ENCODE data around the gene DENND4C.
"Not testable (repeated sequence)": the region's sequence is repeated elsewhere in the genome, so short reads cannot be mapped to it uniquely, and the experiment has no call there.

Gene DENND4C

DNA sequence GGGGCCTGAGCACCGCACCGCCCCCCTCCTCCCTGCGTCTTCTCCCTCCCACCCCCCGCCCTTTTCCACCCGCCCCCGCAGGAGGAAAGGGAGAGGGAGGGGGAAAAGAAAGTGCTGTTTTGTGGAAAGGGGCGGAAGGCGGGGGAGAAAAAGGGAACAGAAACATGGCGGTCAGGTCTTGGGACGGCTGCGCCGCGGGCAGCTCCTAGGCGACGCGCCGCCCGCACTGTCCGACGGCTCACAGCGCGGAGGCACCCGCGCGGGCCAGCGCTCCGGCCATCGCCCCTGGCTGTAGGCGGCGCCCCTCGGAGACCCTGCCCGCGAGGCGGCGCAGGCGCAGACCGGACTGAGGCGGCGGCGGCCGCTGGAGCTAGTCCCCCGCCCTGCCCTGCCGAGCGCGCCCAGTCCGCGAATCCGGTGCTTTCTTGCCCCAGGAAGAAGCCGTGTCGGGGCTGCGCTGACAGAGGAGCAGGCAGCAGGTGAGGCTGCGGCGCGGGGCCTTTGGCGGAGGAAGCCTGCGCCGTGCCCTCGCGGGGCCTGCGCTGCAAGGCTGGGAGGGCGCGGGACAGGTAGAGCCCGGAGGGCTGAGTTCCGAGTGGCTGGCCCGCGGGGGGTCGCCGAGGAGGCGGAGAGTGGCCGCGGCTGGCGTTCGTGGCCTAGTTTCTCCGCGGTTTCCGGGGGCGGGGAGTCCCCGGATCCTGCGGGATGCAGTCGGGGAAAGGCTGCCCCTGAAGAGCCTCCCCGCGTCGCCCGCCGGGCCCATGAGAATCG lies at the start of gene DENND4C:
Gene DENND4C, plus strand, starts transcription at position 339 of the 771 bp plus-strand sequence. CDS start 45,482 bp downstream, outside the sequence.
- DNase-seq (ENCODE audit: low read depth), result peak; percentile 83

DNA sequence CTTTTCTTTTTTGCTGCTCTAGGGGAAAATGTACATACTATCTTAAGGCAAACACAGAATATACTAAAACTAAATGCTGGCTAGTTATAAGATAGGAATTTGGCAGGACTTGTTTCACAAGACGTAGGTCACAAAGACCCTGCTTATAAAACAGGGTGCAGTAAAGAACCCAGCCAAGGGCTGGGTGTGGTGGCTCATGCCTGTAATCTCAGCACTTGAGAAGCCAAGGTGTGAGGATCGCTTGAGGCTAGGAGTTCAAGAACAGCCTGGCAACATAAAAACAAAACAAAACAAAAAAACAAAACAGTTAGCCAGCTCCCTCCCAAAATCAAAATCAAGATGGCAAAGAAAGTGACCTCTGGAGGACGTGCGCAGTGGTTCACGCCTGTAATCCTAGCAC lies 49.5 kb upstream of the DENND4C start:
- no peak for DNase-seq (ENCODE audit: low read depth)

DNA sequence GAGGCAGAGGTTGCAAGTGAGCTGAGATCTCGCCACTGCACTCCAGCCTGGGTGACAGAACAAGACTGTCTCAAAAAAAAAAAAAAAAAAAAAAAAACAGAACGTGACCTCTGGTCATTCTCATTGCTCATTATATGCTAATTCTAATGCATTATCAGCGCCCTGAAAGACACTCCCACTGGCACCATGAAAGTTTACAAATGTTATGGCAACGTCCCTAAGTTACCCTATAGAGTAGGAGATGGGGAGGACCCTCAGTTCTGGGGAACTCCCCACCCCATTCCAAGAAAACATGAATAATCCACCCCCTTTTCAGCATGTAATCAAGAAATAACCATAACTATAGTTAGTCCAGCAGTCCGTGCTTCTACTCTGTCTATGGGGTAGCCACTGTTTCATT lies 48.9 kb upstream of the DENND4C start:
- DNase-seq (ENCODE audit: low read depth), result no peak

DNA sequence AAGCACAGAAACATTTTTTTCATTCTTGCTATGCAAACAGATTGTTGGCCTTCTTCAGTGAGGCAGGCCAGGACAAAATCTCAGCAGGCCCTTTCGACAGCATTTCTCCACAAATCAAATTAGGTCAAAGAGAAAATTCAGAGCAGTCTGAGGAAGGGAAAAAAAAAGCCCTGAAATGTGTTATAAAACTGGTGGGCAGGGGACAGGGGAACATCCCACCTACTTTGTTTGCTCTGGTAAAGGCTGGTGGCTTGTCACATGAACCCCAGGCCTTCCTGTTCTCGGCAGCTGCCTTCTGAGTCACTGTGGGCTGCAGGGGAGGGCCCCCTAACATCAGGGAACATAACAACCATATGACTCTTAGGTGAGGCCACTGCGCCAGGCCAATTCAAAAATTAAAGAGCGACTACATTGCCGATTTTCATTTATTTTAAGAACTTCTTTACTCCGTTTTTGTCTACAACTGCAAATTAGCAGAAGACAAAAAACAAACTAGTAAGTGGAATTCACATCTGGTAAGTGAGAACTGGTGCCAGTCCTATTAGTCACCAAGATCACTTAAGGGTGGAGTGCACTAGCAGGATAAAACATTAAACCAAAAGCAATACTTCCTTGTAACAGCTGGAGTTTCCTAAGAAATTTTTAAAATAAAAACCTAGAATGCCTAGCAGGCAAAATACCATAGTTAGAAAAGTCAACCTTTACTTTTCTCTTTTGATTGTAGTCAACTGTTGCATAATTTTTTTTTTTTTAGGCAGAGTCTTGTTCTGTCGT lies 46.2 kb upstream of the DENND4C start:
- peak; percentile 78 for DNase-seq (ENCODE audit: low read depth)

DNA sequence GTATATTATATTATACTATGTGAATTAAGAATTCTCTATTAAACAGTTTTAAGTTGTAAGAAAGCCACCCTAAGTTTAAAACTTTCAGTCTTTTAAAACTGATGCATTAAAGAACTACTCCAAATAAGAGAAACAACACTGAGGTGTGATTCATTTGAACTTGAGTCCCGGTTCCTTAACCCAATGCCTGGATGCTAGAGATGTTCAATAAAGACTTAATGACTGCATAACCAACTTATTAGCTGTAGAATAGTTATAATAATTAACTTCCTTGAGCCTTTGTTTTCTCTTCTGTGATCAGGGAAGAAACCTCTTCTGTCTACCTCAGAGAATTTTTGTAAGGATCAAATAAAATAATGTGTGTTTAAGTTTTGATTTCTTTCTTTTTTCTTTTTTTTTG lies 45.3 kb upstream of the DENND4C start:
- DNase-seq (ENCODE audit: low read depth), result no peak

DNA sequence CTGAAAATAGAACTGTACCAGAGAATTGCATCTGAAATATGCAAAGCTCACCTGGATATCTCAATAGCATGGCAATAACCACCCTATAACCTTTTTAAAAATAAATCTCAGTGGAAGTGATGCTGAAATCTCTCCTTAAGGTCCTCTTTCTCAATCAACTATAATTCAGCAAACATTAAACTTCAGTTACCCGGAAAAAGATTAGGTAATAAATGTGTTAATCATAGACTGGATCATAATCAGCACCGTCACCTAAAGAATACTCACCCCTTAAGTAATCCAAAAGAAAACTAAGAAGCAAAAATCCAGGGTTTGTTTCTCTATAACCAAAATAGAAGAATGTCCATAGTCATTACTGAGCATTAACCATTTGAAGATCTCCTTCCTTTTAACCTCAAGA lies 44.3 kb upstream of the DENND4C start:
- peak; percentile 34 for DNase-seq (ENCODE audit: low read depth)

DNA sequence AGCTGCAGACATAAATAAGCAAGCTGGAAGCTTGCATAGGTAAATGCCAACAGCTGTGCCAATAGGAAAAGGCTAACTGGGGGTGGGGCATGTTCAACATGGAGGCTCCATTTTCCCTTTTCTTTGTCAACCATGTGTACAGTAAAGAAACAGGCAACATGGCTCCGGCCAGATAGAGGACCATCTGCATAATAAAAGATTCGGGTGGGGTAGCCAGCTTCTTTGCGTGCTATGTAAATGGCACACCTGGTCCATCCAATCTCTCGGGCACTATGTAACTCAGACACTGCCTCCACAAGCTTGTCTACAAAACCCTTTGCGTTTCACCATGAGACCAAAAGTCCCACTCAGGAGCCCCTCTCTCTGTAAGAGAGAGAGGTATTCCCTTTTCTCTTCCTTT lies 41.7 kb upstream of the DENND4C start:
- DNase-seq (ENCODE audit: low read depth), result no peak

DNA sequence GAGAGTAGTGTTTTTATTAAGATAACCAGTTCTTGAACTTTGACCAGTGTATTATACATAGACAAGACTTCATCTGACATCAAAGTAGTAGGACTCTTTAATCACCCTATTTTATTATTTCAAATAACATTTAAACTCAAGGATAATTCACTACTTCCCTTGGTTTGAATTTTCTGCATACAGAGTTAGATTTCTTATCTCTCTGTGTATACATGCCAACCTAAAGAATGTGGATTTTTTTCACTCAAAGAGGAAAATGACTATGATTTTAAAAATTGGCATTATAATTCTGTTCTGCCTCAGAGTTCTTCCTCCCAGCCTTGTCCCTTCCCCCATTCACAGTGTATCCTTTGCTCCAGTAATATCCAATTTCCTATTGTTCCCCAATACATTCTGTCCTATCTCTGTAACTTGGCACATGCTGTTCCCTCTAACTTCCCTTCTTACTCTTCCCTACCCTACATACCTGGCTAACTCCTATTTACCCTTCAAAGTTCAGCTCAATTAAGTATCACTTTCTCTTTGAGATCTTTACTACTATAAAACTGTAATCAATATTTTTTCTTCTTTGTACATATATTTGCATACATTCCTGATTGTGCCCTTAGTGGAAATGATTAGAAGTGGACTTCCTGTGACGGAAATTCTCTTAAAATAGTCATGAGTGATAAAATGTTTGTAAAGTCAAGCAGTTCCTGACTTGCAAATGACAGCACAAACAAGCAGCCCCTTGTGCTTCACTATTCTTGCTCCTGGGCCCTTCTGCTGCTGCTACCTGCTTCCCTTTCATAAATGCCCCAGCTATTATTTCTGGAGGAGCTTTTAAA lies 38.1 kb upstream of the DENND4C start:
- DNase-seq (ENCODE audit: low read depth), result no peak

DNA sequence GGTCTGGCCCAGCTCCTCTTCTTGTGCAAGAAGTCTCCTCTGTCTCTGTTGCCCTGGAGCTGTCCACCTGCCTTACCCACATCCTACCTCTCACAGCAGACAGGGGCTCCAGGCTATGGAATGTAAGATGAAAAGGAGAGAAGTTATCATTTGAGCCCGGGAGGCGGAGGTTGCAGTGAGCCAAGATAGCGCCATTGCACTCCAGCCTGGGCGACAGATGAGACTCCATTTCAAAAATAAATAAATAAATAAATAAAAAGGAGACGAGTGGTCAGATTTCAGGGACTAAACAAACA lies 37.5 kb upstream of the DENND4C start:
- no peak for DNase-seq (ENCODE audit: low read depth)

DNA sequence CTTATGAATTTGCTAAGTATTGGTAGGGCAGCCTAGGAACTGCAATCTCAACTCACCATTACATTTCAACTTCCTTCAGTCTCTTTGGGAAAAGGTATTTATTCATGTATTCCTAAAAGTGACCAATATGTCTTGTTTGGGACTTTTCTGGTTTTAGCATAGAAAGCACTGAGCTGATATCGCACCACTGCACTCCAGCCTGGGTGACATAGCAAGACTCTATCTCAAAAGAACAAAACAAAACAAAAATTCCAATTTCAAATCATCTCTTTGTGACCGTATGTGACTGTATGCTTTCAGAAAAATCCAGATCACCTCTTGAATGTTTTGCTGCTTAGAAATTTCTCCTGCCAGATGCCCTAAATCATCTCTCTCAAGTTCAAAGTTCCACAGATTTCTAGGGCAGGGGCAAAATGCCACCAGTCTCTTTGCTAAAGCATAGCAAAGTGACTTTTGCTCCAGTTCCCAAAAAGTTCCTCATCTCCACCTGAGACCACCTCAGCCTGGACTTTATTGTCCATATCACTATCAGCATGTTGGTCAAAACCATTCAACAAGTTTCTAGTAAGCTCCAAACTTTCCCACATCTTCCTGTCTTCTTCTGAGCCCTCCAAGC lies 37.0 kb upstream of the DENND4C start:
- not testable (repeated sequence) for DNase-seq (ENCODE audit: low read depth)

DNA sequence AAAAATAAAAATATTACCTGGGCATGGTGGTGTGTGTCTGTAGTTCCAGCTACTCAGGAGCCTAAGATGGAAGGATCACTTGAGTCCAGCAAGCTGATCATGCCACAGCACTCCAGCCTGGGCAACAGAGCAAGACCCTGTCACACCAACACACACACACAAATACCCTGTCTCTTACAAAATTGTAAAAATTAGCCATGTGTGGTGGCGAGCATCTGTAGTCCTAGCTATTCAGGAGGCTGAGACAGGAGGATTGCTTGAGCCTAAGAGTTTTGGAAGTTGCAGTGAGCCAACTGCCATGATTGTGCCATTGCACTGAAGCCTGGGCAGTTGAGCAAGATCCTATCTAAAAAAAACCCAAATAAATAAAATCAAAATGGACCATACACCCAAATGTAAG lies 32.1 kb upstream of the DENND4C start:
- no peak for DNase-seq (ENCODE audit: low read depth)

DNA sequence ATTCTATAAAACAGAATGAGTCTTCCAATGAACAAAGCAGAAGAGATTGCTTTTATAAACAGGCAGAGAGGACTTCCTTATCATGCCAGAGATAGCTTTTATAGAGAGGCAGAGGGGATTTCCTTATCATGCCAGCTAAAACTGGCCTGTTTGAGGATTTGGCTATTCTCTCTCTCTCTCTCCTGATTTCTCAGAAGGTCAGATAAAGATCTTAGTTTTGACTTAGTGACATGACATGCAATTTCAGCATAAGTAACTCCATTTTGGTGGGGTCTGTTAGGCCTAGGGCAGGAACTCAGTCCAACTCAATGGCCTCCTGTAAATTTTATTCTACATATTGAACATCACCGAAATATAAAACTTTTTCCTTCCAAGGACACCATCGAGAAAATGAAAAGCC lies 31.5 kb upstream of the DENND4C start:
- DNase-seq (ENCODE audit: low read depth), result no peak

DNA sequence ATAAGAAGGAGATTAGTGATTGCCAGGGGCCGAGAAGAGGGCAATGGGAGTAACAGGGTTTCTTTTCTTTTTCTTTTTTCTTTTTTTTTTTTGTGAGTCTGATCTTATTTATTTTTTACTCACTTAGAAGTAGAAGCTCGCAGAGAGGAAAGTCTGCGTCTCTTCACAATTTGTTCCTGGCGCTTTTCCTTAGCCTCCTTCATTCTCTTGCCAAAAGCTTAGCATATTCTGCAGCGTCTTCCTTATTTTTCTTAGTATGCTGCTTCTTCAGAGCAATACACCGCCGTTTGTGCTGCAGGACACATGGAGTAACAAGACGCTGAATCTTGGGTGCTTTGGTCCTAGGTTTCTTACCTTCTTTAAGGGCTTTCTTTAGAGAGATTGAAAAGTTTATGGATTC lies 30.3 kb upstream of the DENND4C start:
- no peak for DNase-seq (ENCODE audit: low read depth)

DNA sequence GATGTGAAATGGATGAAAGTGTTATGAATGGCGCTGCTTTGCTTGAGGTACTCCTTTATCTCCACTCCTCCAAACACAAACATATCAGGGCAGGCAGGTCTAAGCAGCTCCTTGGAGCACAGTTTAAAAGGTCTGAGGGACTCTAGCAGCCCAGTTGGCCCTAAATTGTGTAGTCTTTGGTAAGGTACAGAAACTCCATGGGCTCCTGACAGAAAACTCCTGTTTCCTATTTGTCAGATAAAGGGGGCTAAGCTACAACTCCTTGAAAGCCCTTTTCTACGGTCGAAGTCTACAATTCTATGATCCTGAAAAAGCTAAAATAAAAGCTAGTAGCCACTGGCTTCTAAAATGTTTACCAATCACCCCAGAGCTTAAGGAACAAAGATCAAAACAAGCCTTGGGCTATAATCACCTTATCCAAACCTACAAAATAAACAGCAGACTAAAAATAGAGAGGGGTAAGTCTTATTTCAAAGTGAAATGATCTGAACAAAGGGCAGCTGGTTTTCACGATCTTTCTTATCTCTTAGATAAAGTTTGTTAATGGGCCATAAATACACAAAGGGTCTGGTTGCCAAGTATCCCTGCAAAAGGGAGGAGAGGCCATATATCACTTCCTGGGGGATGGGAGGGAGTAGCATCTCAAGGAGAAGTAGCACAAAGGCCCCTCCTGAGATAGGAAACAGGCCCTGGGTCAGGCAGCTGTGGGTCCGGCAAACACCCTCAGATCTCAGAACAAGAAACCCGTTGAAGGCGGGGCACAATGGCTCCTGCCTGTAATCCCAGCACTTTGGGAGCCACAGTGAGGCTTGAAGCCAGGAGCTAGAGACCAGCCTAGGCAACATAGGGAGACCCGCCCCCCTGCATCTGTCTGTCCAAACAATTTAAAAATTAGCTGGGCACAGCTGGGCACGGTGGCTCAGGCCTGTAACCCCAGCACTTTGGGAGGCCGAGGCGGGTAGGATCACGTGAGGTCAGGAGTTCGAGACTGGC lies 28.3 kb upstream of the DENND4C start:
- DNase-seq (ENCODE audit: low read depth), result peak; percentile 88

DNA sequence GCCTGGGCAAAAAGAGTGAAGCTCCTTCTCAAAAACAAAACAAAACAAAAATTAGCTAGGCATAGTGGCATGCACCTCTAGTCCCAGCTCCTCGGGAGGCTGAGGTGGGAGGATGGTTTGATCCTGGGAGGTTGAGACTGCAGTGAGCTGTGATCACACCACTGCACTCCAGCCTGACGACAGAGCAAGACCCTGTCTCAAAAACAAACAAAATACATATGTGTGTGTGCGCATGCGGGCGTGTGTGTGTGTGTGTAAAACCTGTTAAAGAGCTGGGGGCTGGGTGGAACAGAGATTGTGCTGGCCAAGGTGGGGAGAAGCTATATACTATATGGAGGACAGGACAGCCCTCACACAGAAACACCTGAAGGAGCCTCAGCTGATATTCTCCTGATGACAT lies 27.4 kb upstream of the DENND4C start:
- DNase-seq (ENCODE audit: low read depth), result no peak

DNA sequence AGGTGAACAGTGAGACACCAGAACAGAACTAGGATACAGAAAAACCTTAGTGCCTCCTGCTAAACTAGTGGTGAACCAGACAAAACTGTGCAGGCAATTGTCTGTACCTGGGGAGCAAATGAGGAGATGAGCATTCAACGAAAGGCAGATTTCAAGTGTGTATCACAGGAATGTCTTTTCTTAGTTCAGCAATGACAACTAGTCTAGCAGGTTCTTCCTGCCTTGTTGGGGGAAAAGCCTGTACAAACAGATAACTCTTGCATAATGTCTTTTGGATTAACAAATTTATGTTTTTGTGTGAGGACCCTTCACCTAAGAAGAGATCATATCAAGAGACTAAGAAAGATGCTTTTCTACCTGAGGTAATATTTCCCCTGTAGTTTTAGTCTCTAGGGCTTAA lies 21.8 kb upstream of the DENND4C start:
- no peak for DNase-seq (ENCODE audit: low read depth)

DNA sequence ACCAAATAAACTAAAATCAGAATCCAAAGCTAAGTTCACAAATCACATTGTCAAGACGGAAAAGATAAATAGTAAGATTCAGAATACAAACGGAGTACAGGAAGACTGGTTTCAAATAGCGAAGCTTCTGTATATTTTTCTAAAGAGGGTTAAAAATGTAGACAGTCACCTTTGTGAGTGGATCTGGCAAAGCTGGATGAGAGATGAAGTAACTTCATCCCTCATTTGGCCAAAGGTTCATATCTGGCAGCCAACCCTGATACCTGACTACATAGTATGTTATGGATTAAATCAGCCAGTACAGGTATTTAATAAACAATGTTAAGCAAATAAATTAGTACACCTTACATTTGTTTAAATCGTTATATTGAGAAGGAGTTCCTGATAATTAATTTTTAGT lies 21.3 kb upstream of the DENND4C start:
- no peak for DNase-seq (ENCODE audit: low read depth)

DNA sequence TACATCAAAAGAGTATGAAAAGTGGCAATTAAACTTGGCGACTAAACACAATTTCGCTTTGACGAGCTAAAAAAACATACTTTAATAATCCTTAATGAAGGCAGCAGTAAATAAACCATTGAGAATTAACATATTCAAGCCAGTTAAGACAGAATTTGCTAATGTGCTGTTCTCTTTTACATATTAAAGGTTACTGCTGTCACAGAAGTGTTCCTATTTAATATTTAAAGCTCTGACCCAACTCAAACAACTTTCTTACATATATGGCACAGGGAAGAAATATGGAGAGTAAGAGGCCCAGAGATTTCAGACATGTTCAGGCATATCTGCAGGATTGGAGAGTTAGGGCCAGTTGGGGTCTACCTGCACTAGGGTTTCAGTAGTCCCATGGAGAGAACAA lies 16.7 kb upstream of the DENND4C start:
- DNase-seq (ENCODE audit: low read depth), result no peak

DNA sequence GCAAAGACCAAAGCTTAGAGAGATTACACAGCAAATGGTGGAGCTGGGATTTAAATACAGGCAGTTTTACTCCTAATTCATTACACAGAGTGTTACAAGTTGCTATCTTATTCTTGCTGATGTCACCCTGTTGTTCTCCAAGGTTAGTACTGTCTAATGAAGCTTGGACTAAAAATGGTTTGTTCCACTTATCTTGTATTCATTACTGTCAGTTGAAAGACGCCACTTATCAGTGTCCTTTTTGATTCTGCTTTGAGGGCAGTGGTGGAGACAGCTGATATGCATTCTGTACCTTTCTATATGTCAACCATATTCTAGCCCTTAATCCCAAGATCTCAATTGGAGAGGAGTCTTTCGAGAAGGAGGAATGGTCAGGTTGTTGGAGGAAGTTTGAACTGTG lies 14.0 kb upstream of the DENND4C start:
- no peak for DNase-seq (ENCODE audit: low read depth)

DNA sequence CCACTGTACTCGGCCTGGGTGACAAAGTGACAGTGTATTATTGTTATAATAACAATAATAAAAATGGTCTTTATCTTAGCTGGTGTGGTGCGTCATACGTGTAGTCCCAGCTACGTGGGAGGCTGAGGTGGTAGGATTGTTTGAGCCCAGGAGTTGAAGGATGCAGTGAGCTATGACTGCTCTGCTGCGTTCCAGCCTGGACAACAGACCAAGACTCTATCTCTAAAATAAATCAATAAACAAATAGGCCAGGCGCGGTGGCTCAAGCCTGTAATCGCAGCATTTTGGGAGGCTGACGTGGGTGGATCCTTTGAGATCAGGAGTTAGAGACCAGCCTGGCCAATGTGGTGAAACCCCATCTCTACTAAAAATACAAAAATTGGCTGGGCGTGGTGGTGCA lies 9.2 kb upstream of the DENND4C start:
- DNase-seq (ENCODE audit: low read depth), result no peak

DNA sequence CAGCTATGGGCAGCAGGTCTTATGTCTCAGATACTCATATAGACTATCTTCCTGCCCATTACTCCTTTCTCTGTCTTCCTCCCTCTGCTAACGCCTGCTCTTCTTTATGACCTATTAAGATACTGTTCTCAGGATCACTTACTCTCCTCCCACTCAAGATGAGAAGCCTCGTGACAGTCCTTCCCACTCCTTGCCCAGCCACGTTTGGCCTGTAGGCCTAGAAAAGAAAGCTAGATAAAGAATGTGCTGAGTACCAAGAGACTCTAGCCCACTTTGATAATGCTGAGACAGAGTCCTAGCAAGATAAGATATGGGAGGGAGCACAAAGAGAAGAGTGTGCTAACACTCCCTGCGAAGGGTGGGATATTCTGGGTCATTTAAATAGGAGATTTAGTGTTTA lies 6.8 kb upstream of the DENND4C start:
- peak; percentile 74 for DNase-seq (ENCODE audit: low read depth)
